ENCODE results near the gene SERTAD4.
A peak's percentile ranks its signal among the peaks of the same experiment; 100 is the strongest.
"Not testable (repeated sequence)": the region's sequence is repeated elsewhere in the genome, so short reads cannot be mapped to it uniquely, and the experiment has no call there.

The SERTAD4 gene

GRCh38 chr1:210232511-210233215 lies at the start of gene SERTAD4:
Gene SERTAD4, plus strand, starts transcription at chr1:210232796. Its CDS starts 5,165 bp downstream, at chr1:210237961.
- DNase-seq = peak; percentile 55

GRCh38 chr1:210185063-210185462 lies 47.5 kb upstream of the SERTAD4 start:
- DNase-seq = no peak

GRCh38 chr1:210187849-210188606 lies 44.6 kb upstream of the SERTAD4 start:
- not testable (repeated sequence) for DNase-seq

DNA sequence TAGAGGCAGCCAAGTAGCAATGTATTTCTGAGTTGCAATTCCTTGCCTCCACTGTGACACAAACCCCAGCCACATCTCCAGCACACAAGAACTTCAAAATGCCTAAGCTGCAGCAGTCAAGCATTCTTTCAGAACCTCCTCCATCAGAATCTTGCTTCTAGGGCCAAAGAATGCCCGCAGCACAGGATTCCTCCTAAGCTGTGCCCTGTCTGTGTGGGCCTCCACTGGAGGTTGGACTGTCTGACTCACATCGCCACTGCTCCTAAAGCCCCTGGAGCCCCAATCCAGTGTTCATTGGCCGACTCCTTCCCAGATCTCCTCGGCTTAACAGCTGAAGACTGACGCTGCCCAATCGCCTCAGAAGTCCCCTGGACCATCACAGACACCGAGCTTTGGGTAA lies 43.2 kb upstream of the SERTAD4 start:
- DNase-seq = no peak

DNA sequence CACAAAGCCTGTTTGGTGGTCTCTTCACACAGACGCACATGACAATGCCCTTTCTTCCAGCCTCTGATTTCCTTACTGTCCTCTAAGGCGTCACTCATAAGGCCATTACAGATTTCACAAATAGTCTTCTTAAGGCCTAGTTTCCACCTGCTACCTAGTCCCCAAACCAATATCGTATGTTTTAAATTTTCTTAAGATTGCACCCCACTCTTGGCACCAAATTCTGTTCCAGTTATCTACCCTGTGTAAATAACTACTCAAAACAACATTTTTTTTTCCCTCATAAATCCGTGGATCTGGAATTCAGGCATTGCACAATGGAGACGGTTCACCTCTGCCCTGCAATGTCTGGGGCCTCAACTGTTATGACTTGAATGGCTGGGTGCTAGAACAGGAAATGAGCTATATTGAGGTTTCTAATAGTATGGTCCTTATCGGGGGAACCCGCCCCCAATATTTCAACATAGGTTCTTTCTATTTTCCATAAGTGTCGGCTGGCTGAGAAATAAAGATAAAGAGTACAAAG lies 36.9 kb upstream of the SERTAD4 start:
- DNase-seq = no peak

DNA sequence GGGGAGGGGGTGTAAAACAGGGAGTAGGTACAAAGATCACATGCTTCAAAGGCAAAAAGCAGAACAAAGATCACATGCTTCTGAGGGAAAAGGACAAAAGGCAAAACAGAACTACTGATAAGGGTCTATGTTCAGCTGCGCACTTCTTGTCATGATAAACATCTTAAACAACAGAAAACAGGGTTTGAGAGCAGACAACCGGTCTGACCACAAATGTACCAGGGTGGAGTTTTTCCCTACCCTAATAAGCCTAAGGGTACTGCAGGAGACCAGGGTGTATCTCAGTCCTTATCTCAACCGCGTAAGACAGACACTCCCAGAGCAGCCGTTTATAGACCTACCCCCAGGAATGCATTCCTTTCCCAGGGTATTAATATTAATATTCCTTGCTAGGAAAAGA lies 36.3 kb upstream of the SERTAD4 start:
- DNase-seq = not testable (repeated sequence)

DNA sequence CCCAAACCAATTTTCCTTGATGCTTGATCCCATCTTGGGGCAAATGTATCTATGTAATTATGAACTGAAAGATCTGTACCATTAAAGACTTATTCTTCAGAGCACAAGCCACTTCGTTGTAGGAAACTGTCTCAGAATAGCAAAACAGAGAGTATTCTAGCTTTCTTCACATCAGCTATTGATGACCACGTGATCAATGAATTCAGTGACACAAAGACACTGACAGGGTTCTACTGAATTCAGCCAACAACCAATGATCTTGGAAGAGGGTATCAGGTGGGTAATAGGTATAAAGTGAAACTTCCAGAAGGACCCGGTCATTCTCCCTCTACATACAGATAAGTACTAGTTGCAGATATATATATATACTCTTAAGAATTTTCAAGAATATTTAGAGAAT lies 33.8 kb upstream of the SERTAD4 start:
- no peak for DNase-seq

DNA sequence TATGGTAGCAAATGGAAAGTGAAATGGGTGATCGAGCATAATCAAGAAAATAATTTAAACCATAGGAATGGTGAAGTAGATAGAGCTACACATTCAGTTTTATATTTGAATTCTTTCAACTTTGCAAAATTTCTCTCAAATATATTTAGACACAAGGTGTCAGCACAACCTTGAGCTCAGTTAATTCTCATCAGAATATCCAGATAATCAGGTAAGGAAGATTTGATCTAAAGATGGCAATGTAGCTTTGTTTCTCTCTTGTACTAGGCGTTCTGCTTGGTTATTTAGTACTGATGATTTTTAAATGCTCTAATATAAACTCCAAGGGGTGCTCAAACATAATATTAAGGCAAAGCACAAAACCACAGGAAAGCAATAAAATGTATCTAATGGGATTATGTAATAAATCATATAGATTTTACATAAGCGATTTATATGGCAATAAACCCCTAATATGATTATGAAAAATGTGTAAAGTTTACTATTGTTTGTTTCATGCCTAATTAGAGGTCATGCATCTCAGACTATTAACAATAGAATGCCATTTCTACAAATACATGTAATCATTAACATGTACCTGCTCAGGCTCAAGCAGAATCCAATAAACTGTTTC lies 32.4 kb upstream of the SERTAD4 start:
- DNase-seq = no peak

DNA sequence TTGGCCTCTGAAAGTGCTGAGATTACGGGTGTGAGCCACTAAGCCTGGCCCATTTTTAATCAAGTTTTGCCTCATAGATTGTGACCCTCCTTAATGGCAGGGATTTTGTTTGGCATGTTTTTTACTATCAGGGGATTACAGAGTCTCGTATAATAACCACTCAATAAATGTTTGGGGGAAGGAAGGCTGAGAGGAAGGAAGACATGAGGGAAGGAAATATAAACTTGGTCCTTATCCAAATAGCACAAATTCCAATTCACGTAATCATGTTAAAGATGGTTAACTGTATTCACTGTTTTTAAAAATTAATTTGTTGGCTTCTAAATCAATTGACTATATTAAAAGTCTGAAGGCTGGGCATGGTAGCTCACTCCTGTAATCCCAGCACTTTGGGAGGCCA lies 30.9 kb upstream of the SERTAD4 start:
- no peak for DNase-seq

DNA sequence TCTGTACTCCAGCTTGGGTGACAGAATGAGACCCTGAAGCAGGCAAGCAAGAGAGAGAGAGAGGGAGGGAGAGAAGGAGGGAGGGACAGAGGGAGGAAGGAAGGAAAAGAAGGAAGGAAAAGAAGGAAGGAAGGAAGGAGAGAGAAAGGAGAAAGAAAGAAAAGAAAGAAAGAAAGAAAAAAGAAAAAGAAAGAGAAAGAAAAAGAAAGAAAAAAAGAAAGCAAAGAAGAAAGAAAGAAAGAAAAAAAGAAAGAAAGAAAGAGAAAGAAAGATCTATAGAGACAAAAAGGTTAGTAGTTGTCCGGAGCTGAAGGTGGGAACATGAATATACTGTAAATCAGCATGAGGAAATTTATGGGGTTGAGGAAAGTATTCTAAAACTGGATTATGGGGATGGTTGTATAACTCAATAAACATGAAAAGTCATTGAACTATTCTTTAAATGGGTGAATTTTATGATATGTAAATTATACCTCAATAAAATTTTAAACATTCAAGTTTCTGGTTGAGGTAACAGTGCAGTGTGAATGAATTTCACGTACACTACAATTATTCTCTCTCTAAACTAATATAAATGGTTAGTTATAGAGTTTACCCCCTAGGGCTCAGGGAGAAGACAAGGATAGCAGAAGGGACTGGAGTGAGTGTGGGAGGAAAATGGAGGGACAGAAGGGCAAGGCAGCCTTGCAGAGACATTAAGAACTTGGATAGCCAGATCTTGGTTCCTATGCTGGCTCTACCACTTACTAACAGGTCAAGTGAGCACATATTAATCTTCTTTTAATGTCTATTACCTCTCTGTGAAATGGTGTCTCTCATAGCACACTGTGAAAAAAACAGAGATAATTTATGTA lies 24.8 kb upstream of the SERTAD4 start:
- DNase-seq = no peak

DNA sequence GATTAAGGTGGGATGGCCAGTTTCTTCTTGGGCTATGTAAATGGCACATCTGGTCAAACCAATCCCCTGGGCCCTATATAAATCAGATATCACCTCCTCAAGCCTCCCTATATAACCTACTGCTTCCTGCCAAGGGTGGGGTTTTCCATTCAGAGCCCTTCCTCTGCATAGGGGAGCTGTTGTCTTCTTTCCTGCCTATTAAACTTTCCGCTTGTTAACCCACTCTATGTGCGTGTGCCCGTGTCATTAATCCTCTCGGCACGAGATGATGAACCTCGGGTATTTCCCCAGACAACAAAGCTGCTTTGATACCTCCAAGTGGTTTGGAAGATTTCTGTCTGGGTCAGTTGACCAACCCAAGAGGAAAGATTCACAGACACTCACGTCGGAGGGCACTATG lies 19.3 kb upstream of the SERTAD4 start:
- no peak for DNase-seq

GRCh38 chr1:210214573-210215409 lies 17.8 kb upstream of the SERTAD4 start:
- no peak for DNase-seq

DNA sequence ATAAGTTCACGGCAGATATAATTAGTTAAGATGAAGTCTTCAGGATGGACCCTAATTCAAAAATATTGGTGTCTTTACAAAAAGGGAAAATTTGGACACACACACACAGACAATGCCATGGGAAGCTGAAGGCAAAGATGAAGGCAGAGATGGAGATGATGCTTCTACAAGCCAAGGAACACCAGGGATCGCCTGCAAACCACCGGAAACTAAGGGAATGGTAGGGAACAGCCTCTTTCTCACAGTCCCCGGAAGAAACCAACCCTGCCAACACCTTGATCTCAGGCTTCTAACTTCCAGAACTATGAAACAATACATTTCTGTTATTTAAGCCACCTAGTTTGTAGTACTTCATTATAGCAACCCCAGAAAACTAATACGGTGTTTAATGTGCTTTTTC lies 15.1 kb upstream of the SERTAD4 start:
- DNase-seq = no peak

DNA sequence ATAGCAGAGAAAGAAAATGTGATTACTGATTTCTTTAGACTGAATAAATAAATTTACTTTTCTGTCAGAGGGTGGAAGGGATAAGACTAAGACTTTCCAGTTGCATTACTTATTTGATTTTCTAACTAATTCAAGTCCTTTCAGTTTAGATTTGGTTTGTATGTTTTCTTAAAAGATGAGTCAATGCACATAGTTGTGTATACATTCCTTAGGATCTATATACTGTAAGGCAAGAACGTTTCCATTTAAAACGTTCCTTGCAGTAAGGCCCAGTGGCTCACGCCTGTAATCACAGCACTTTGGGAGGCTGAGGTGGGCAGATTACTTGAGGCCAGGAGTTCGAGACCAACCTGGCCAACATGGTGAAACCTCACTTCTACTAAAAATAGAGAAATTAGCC lies 14.5 kb upstream of the SERTAD4 start:
- no peak for DNase-seq

DNA sequence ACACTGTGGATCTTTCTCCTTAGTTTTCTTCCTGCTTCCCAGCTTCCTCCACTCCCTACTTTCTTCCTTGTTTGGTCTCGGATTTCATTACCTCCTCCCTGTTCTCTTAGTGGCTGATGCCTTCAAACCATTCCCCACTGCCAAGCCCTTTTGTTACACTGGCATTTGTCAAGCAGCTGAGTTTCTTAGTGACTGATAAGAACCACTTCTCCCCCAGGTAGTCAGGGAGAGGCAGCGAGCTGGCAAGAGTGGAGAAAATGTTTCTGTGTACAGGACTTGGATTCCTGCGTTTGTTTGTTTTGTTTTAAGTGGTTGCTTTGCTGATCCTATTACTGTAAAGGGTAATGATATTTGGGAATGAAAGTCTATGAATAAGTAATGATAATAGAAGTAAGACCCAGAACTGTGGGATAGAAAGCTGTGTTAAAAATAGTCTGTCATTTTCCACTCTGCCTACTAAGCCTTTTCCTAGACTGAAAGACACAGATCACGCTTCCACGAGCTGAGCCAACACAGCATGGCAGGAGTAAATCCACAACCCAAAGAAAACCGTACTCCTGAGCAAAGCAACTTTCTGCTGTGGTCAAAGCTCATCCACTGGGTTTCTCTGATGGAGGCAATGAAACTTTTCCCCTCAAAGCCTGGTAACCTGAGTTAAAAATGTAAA lies 10.1 kb upstream of the SERTAD4 start:
- DNase-seq = no peak

DNA sequence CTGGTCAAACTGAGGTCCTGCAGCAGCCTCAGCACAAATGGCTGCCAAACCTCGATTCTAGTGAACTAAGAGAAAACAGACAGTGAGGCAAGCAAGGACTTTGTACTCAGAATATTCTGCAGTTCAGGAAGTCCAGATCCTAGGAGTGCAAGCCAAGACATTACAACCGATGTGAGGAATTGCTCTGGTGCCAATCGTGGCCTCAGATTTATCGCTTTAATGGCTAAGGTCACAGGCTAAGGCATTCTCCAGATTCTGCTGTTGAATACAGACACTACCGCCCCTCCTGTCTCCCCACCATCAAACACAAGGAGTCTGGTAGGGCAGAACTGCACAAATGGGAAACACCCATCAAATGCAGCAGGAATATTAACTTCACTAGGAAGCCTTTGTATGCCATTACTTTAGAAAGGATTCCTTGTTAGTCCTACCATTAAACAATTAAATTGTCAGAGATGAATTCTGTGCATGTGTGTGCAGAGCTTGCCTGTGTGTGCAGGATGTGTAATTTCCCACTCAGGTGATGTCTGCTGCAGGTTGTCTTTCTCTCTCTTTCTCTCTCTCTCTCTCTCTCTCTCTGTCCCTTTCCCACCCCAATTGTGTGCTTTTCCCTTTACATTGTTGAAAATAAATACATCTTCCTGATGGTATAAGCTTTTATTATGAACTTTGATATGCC lies 9.2 kb upstream of the SERTAD4 start:
- no peak for DNase-seq

DNA sequence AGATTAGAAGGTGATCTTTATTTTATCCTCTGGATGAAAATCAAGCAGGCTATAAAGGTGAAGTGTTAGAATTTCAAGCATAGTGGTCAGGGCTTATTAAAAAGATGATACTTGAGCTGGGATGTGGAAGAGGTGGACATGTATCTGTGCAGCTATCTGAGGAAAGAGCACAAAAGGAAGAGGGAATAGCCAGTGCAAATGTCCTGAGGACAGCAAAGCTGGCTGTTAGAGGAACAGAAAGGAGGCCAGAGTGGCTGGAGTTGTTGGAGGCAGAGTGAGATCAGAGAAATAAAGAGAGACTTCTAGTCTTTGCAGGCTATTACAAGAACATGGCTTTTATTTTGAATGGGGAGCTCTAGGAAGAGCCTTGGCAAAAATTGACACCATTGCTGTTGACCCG lies 4.4 kb upstream of the SERTAD4 start:
- no peak for DNase-seq

DNA sequence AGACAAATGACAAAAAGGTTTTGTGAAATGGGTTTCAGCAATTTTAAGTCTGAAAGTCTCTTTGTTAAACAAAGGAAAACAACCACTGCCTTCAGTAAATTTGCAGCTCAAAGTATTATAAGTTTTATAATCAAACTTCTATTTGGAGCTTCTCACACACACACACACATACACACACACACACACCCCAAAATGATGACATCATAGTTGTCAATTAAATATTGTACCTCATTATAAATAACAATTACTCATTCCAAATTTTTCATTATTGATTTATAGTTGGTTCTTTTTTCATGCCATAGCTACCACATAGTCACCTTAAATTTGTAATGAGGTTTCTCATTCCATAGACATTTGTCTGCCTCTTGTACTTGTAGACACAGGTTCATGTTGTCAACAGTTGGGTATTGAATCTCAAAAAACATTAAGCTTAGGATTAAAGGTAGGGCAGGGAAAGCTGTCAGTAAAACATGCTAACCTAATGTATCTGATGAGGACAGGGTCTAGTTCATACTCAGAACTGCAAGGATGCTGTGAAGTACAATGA lies 2.4 kb upstream of the SERTAD4 start:
- no peak for DNase-seq

DNA sequence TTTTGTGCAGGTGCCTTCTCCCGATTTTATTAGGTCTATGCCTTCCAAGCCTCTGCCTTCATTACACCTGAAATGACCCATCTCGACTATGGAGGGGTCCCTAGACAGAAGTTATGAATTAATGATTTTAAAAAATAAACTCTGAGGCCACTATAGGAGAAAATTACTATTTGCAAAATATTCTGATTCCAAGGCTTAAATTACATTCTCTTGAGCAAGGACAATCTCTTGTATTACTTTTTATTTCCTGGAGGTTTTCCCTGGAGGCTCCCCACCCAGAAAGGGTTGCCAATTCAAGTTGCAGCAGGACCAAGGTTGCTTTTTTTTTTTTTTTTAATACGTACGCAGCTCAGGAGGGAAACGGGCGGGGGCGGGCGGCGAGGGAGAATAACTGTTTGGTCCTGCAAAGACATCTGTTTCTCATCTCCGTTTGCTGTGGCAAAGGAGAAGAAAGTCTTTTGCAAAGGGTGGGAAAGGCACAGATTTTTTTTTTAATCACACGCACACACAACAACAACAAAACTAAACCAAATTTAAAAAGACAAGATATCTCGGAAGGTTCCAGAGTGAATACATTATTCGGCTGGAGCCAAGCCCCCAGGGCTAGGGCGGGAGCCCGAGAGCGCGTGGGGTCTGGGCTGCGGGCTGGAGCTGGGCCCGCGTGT lies 618 bp upstream of the SERTAD4 start:
- DNase-seq = peak; percentile 16

DNA sequence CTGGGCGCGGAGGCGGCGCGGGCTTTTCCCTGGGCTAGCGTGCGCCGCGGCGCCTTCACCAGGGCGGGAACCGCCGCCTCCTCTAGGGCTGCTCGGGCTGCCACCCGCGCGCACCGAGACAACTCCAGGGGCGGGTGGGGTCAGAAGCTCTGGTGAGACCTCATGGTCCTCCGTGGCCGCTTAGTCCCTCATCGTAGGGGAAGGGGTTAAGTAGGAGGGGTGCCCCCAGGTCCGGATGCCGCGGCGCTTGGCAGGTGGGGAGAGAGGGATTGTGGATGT lies 559 bp downstream of the SERTAD4 start:
- DNase-seq = peak; percentile 8

All from NCI-H1105 (cell line).